GM19372 (cell line): ENCODE data around the gene FTCDNL1.

Experiments
- ATAC-seq: cut with Tn5 transposase; IDR thresholded peaks from one replicate; pipeline ENCODE4 v1.9.1; 2021; ENCODE audit warnings: mild to moderate bottlenecking, low read depth, moderate library complexity; ENCODE audit not compliant: unreplicated experiment

The FTCDNL1 gene

GRCh38 chr2:199850718-199851500 is at the start of gene FTCDNL1:
FTCDNL1 (minus strand) TSS chr2:199851192; CDS start chr2:199848962, 2,230 bp downstream.
- peak; percentile 94 for ATAC-seq

GRCh38 chr2:199896617-199897016 is 45.6 kb upstream of the FTCDNL1 start:
- ATAC-seq, result no peak

- no peak for ATAC-seq
These were observed 44.4 kb upstream of the FTCDNL1 start for GRCh38 chr2:199895406-199895805.

- no peak for ATAC-seq
These were observed 32.7 kb upstream of the FTCDNL1 start for GRCh38 chr2:199883474-199884212.

- no peak for ATAC-seq
These were observed 31.7 kb upstream of the FTCDNL1 start for GRCh38 chr2:199882667-199883066.

- ATAC-seq, result no peak
These were observed 24.4 kb upstream of the FTCDNL1 start for GRCh38 chr2:199875400-199875799.

- ATAC-seq, result no peak
These were observed 23.2 kb upstream of the FTCDNL1 start for GRCh38 chr2:199874209-199874608.

- ATAC-seq, result no peak
These were observed 19.6 kb upstream of the FTCDNL1 start for GRCh38 chr2:199870581-199870980.

GRCh38 chr2:199869653-199870052 is 18.7 kb upstream of the FTCDNL1 start:
- no peak for ATAC-seq

GRCh38 chr2:199869227-199869541 is 18.2 kb upstream of the FTCDNL1 start:
- no peak for ATAC-seq

GRCh38 chr2:199868431-199869226 is 17.6 kb upstream of the FTCDNL1 start:
- ATAC-seq, result no peak

GRCh38 chr2:199865905-199866304 is 14.9 kb upstream of the FTCDNL1 start:
- ATAC-seq, result no peak

- ATAC-seq, result no peak
These were observed 11.8 kb upstream of the FTCDNL1 start for GRCh38 chr2:199862788-199863187.

GRCh38 chr2:199861132-199861774 is 10.3 kb upstream of the FTCDNL1 start:
- ATAC-seq, result no peak

- ATAC-seq, result no peak
These were observed 4.8 kb upstream of the FTCDNL1 start for GRCh38 chr2:199855812-199856211.

GRCh38 chr2:199851883-199852282 is 891 bp upstream of the FTCDNL1 start:
- ATAC-seq, result no peak

GRCh38 chr2:199851501-199851810 is 464 bp upstream of the FTCDNL1 start:
- ATAC-seq, result no peak

- no peak for ATAC-seq
These were observed 724 bp downstream of the FTCDNL1 start for GRCh38 chr2:199850218-199850717.

GRCh38 chr2:199848389-199849130 is 2.4 kb downstream of the FTCDNL1 start:
- ATAC-seq, result no peak
